Neural cell (in vitro differentiated cells): ENCODE results near the gene NBR1.

ENCODE experiments used
- CTCF ChIP-seq: fragments of 450-650 bp; IDR thresholded peaks from 2 replicates; pipeline ENCODE4 v1.5.1; 2014; ENCODE audit warnings: antibody characterized with exemption, mild to moderate bottlenecking, moderate library complexity; ENCODE audit not compliant: poor library complexity, severe bottlenecking
- EZH2 ChIP-seq: fragments of 200-600, 300-800 bp; shearing (Covaris generic), sonication (generic); IDR thresholded peaks from 2 replicates; pipeline ENCODE4 v1.6.1; 2014; ENCODE audit warnings: antibody characterized with exemption, low read length, borderline replicate concordance, mild to moderate bottlenecking; ENCODE audit not compliant: insufficient read depth, poor library complexity, severe bottlenecking
- MXI1 ChIP-seq: fragments of 450-650 bp; conservative IDR thresholded peaks from 2 replicates; pipeline ENCODE4 v1.6.1; 2014; ENCODE audit warnings: antibody characterized with exemption, mild to moderate bottlenecking; ENCODE audit not compliant: poor library complexity, severe bottlenecking
- POLR2AphosphoS5 ChIP-seq: IDR thresholded peaks from 2 replicates; pipeline ENCODE4 v1.6.1; 2012
- SMC3 ChIP-seq: fragments of 450-650 bp; conservative IDR thresholded peaks from 2 replicates; pipeline ENCODE4 v1.6.1; 2014; ENCODE audit warnings: antibody characterized with exemption, mild to moderate bottlenecking, moderate library complexity; ENCODE audit not compliant: poor library complexity

GRCh38 chr17:43140396-43141332 is 30.4 kb upstream of the NBR1 start:
- TF ChIP-seq CTCF (no peak), POLR2AphosphoS5 (no peak), EZH2 (no peak), SMC3 (no peak), MXI1 (no peak)
